NCI-H2081 treated with DMSO at 0.1 percent for 48 hours (cell line): ENCODE results near the gene TTLL11.

ENCODE experiments used
- DNase-seq: peaks from one replicate; lab custom pipeline; 2025; lab: John Stamatoyannopoulos, UW

Gene TTLL11

GRCh38 chr9:121785673-121786542 is 307.2 kb downstream of the TTLL11 start:
- DNase-seq = no peak

GRCh38 chr9:121784731-121785411 is 308.2 kb downstream of the TTLL11 start:
- no peak for DNase-seq

GRCh38 chr9:121783521-121784507 is 309.3 kb downstream of the TTLL11 start:
- no peak for DNase-seq

GRCh38 chr9:121783111-121783510 is 310.0 kb downstream of the TTLL11 start:
- no peak for DNase-seq

- no peak for DNase-seq
These were observed 310.5 kb downstream of the TTLL11 start for GRCh38 chr9:121782514-121783110.

GRCh38 chr9:121781701-121782464 is 311.2 kb downstream of the TTLL11 start:
- DNase-seq = no peak

- no peak for DNase-seq
These were observed 312.0 kb downstream of the TTLL11 start for GRCh38 chr9:121781145-121781548.

GRCh38 chr9:121780177-121781040 is 312.7 kb downstream of the TTLL11 start:
- DNase-seq = no peak

- DNase-seq = no peak
These were observed 313.6 kb downstream of the TTLL11 start for GRCh38 chr9:121779381-121780117.

- DNase-seq = no peak
These were observed 314.6 kb downstream of the TTLL11 start for GRCh38 chr9:121778252-121779225.

- DNase-seq = no peak
These were observed 316.1 kb downstream of the TTLL11 start for GRCh38 chr9:121776739-121777637.

- no peak for DNase-seq
These were observed 316.9 kb downstream of the TTLL11 start for GRCh38 chr9:121776001-121776738.

- no peak for DNase-seq
These were observed 318.1 kb downstream of the TTLL11 start for GRCh38 chr9:121774715-121775613.

- DNase-seq = no peak
These were observed 319.0 kb downstream of the TTLL11 start for GRCh38 chr9:121773954-121774714.
